Hematopoietic multipotent progenitor cell treated with erythropoietin and hydrocortisone succinate and interleukin-3 and kit ligand, for 6 days (in vitro differentiated cells): ENCODE measurements around the gene KCNH6.

Experiments
- DNase-seq: peaks from one replicate; pipeline ENCODE4 v3.0.0-alpha.2; 2015

Gene KCNH6

GRCh38 chr17:63557416-63557815 lies 34.3 kb downstream of the KCNH6 start:
- no peak for DNase-seq

- no peak for DNase-seq
Measured at GRCh38 chr17:63558441-63558840, 35.3 kb downstream of the KCNH6 start.

GRCh38 chr17:63561819-63562218 lies 38.7 kb downstream of the KCNH6 start:
- no peak for DNase-seq

GRCh38 chr17:63563339-63563738 lies 40.2 kb downstream of the KCNH6 start:
- DNase-seq = no peak

GRCh38 chr17:63564562-63564961 lies 41.4 kb downstream of the KCNH6 start:
- DNase-seq = no peak

- DNase-seq = no peak
Measured at GRCh38 chr17:63567229-63567628, 44.1 kb downstream of the KCNH6 start.

- no peak for DNase-seq
Measured at GRCh38 chr17:63568563-63568962, 45.4 kb downstream of the KCNH6 start.

- peak; percentile 71 for DNase-seq
Measured at GRCh38 chr17:63571632-63572310, 48.6 kb downstream of the KCNH6 start.

GRCh38 chr17:63573634-63574033 lies 50.5 kb downstream of the KCNH6 start:
- no peak for DNase-seq

GRCh38 chr17:63578027-63578768 lies 55.0 kb downstream of the KCNH6 start:
- DNase-seq = no peak

- no peak for DNase-seq
Measured at GRCh38 chr17:63578769-63579111, 55.6 kb downstream of the KCNH6 start.

GRCh38 chr17:63579633-63580032 lies 56.5 kb downstream of the KCNH6 start:
- no peak for DNase-seq

- no peak for DNase-seq
Measured at GRCh38 chr17:63587770-63588169, 64.6 kb downstream of the KCNH6 start.

- DNase-seq = no peak
Measured at GRCh38 chr17:63588797-63589196, 65.6 kb downstream of the KCNH6 start.

- DNase-seq = no peak
Measured at GRCh38 chr17:63589646-63590045, 66.5 kb downstream of the KCNH6 start.

GRCh38 chr17:63592797-63593196 lies 69.6 kb downstream of the KCNH6 start:
- no peak for DNase-seq

- DNase-seq = no peak
Measured at GRCh38 chr17:63595132-63595531, 72.0 kb downstream of the KCNH6 start.
